SKM-1 (cell line): ENCODE results near the gene MGMT.

Source experiments
- DNase-seq: peaks from one replicate; lab custom pipeline; 2025; ENCODE audit not compliant: unreplicated experiment; lab: John Stamatoyannopoulos, UW

MGMT gene

GRCh38 chr10:129678186-129678585, 211.1 kb downstream of the MGMT start:
- DNase-seq = no peak

GRCh38 chr10:129679207-129679606, 212.2 kb downstream of the MGMT start:
- DNase-seq = no peak

GRCh38 chr10:129680661-129681344, 213.8 kb downstream of the MGMT start:
- no peak for DNase-seq

- no peak for DNase-seq
Measured at GRCh38 chr10:129681856-129682255, 214.8 kb downstream of the MGMT start.

- DNase-seq = no peak
Measured at GRCh38 chr10:129683519-129683918, 216.5 kb downstream of the MGMT start.

GRCh38 chr10:129683920-129684319, 216.9 kb downstream of the MGMT start:
- DNase-seq = no peak

GRCh38 chr10:129685271-129685670, 218.2 kb downstream of the MGMT start:
- no peak for DNase-seq

- no peak for DNase-seq
Measured at GRCh38 chr10:129689671-129690071, 222.6 kb downstream of the MGMT start.

- no peak for DNase-seq
Measured at GRCh38 chr10:129690248-129691070, 223.4 kb downstream of the MGMT start.

GRCh38 chr10:129692695-129693094, 225.7 kb downstream of the MGMT start:
- no peak for DNase-seq

- no peak for DNase-seq
Measured at GRCh38 chr10:129693382-129693781, 226.3 kb downstream of the MGMT start.

GRCh38 chr10:129694184-129694583, 227.1 kb downstream of the MGMT start:
- DNase-seq = no peak

GRCh38 chr10:129694691-129695243, 227.7 kb downstream of the MGMT start:
- no peak for DNase-seq

GRCh38 chr10:129695671-129696070, 228.6 kb downstream of the MGMT start:
- no peak for DNase-seq

- DNase-seq = no peak
Measured at GRCh38 chr10:129696636-129697035, 229.6 kb downstream of the MGMT start.

- DNase-seq = no peak
Measured at GRCh38 chr10:129697463-129698247, 230.6 kb downstream of the MGMT start.

- no peak for DNase-seq
Measured at GRCh38 chr10:129699722-129700340, 232.8 kb downstream of the MGMT start.

- DNase-seq = no peak
Measured at GRCh38 chr10:129702605-129703004, 235.6 kb downstream of the MGMT start.

- DNase-seq = no peak
Measured at GRCh38 chr10:129703287-129704137, 236.5 kb downstream of the MGMT start.

- no peak for DNase-seq
Measured at GRCh38 chr10:129704225-129704624, 237.2 kb downstream of the MGMT start.
